Calu3 (cell line): ENCODE data around the gene FUT7. TPM values are rescaled to one million over a fixed set of nuclear protein-coding genes. Genes with fewer than 3 reads are reported as not detected.
A peak's percentile ranks its signal among the peaks of the same experiment; 100 is the strongest.
"Not testable (repeated sequence)": the region's sequence is repeated elsewhere in the genome, so short reads cannot be mapped to it uniquely, and the experiment has no call there.

Experiments used
- BruUV-seq: library from RNA; stranded (reverse); fragments of 400-500 nt; replicated peaks from 2 replicates; lab custom pipeline; 2021; lab: Mats Ljungman, UMichigan
- CTCF ChIA-PET: fragments of 300-600 bp; sonication (Branson Sonifier 250); formaldehyde crosslinking; loops from one replicate; lab custom pipeline; 2022; ENCODE audit warnings: antibody characterized with exemption; lab: Charles Lee
- DNase-seq: peaks from one replicate; pipeline ENCODE4 v3.0.0; 2022
- H3K27ac Mint-ChIP-seq: one replicate; pipeline ENCODE4 v1.8.0; 2022; ENCODE audit warnings: mixed read lengths; ENCODE audit not compliant: unreplicated experiment
- H3K27me3 Mint-ChIP-seq: one replicate; pipeline ENCODE4 v1.8.0; 2022; ENCODE audit warnings: mixed read lengths; ENCODE audit not compliant: unreplicated experiment
- H3K36me3 Mint-ChIP-seq: one replicate; pipeline ENCODE4 v1.8.0; 2022; ENCODE audit warnings: mild to moderate bottlenecking, moderate library complexity, mixed read lengths; ENCODE audit not compliant: insufficient read depth, unreplicated experiment
- H3K4me1 Mint-ChIP-seq: one replicate; pipeline ENCODE4 v1.8.0; 2022; ENCODE audit warnings: mild to moderate bottlenecking, low read depth, mixed read lengths; ENCODE audit not compliant: unreplicated experiment
- H3K4me3 Mint-ChIP-seq: one replicate; pipeline ENCODE4 v1.8.0; 2022; ENCODE audit warnings: mild to moderate bottlenecking, low read depth, moderate library complexity, mixed read lengths; ENCODE audit not compliant: unreplicated experiment
- H3K9me3 Mint-ChIP-seq: one replicate; pipeline ENCODE4 v1.8.0; 2022; ENCODE audit warnings: low read depth, mixed read lengths; ENCODE audit not compliant: unreplicated experiment
- CTCF ChIP-seq: fragments of 200-600 bp; IDR thresholded peaks from one replicate; pipeline ENCODE4 v1.8.0; 2022; ENCODE audit warnings: antibody characterized with exemption; ENCODE audit not compliant: unreplicated experiment
- intact Hi-C: fragments of 100-400 bp; cut with micrococcal nuclease; formaldehyde crosslinking; loops from one replicate; pipeline ENCODE4 v1.10.0; 2022; ENCODE audit not compliant: unreplicated experiment
- total RNA-seq: library from RNA; stranded (reverse); gene quantifications from 2 replicates; pipeline ENCODE4 v1.2.3, GENCODE V29; 2022

FUT7 gene
- total RNA-seq, 1 experiment from 2014 or later, result not detected

GRCh38 chr9:137064027-137064879 is 32.4 kb upstream of the FUT7 start:
- BruUV-seq, result no TSS peak
- intact Hi-C loops, result no loop called here

GRCh38 chr9:137063311-137064026 is 31.6 kb upstream of the FUT7 start:
- TF ChIP-seq CTCF, result no peak
- H3K36me3 Mint-ChIP-seq, result peaks cover 9% of the 10 kb centered on the region
- CTCF ChIA-PET, result interaction anchor here (0.6 to 1.6 kb wide), 6 partner anchors 8 to 424 kb away, joined by 3 to 26 read pairs (median 5); partner anchors contain the start of gene NPDC1
- H3K27ac Mint-ChIP-seq, result no peak overlapping the region
- H3K9me3 Mint-ChIP-seq, result no peaks in the 10 kb centered on the region
- peaks cover 7% of the 10 kb centered on the region for H3K4me1 Mint-ChIP-seq
- H3K27me3 Mint-ChIP-seq, result no peaks in the 10 kb centered on the region
- no peak for DNase-seq
- no TSS peak for BruUV-seq
- intact Hi-C loops, result no loop called here
- no peak overlapping the region for H3K4me3 Mint-ChIP-seq

More at GRCh38 chr9:137064027-137064879, 32.4 kb upstream of the FUT7 start:
- peak; percentile 75 for TF ChIP-seq CTCF
- DNase-seq, result peak; percentile 68
- H3K4me3 Mint-ChIP-seq, result no peak overlapping the region
- CTCF ChIA-PET, result interaction anchor here (0.6 to 1.6 kb wide), 6 partner anchors 9 to 425 kb away, joined by 3 to 26 read pairs (median 5); partner anchors contain the start of gene NPDC1
- no peaks in the 10 kb centered on the region for H3K9me3 Mint-ChIP-seq
- peaks cover 11% of the 10 kb centered on the region for H3K36me3 Mint-ChIP-seq
- H3K4me1 Mint-ChIP-seq, result peaks cover 7% of the 10 kb centered on the region
- H3K27me3 Mint-ChIP-seq, result no peaks in the 10 kb centered on the region
- H3K27ac Mint-ChIP-seq, result no peak overlapping the region

- H3K4me3 Mint-ChIP-seq, H3K36me3 Mint-ChIP-seq, CTCF ChIA-PET, intact Hi-C loops, H3K9me3 Mint-ChIP-seq, BruUV-seq, H3K27me3 Mint-ChIP-seq, H3K27ac Mint-ChIP-seq, DNase-seq, H3K4me1 Mint-ChIP-seq: not testable (repeated sequence)
These were observed 30.9 kb upstream of the FUT7 start for GRCh38 chr9:137062798-137063197.

- Mint-ChIP-seq H3K27me3 (no peaks in the 10 kb centered on the region), H3K9me3 (no peaks in the 10 kb centered on the region), H3K36me3 (peaks cover 9% of the 10 kb centered on the region), H3K4me1 (no peaks in the 10 kb centered on the region), H3K27ac (no peak overlapping the region), H3K4me3 (no peak overlapping the region)
- no peak for DNase-seq
- TF ChIP-seq CTCF, result no peak
- CTCF ChIA-PET, result no interaction called here
- BruUV-seq, result TSS peak; percentile 81
- intact Hi-C loops, result no loop called here
These were observed 30.5 kb upstream of the FUT7 start for GRCh38 chr9:137062384-137062783.
